CD4-positive, alpha-beta memory T cell (primary cell): Measurements from ENCODE around the gene NR1D1. TPM values are rescaled to one million over a fixed set of nuclear protein-coding genes. Genes with fewer than 3 reads are reported as not detected.

Experiments
- CTCF ChIA-PET: fragments of 350-600 bp; sonication (Branson Sonifier 250); formaldehyde crosslinking; loops from one replicate; lab custom pipeline; 2021; ENCODE audit warnings: inconsistent platforms; ENCODE audit not compliant: partially characterized antibody; lab: Charles Lee
- POLR2A ChIA-PET: fragments of 350-600 bp; sonication (Branson Sonifier 250); formaldehyde crosslinking; loops from one replicate; lab custom pipeline; 2021; ENCODE audit not compliant: partially characterized antibody; lab: Charles Lee
- DNase-seq, 5 donors: peaks; one replicate each; pipeline versions ENCODE4 v3.0.0 to v3.0.0-alpha.2; 2020 to 2022; ENCODE audit warnings: mixed read lengths in 1 of 5
- H3K27ac ChIP-seq: one replicate; pipeline ENCODE4 v1.7.0; 2013; ENCODE audit warnings: low read depth, low read length
- H3K27me3 ChIP-seq: 2 replicates; pipeline ENCODE4 v1.7.0; 2013; ENCODE audit warnings: mild to moderate bottlenecking, low read length, moderate library complexity; ENCODE audit not compliant: insufficient read depth
- H3K36me3 ChIP-seq: 2 replicates; pipeline ENCODE4 v1.7.0; 2013; ENCODE audit warnings: mild to moderate bottlenecking, low read length, moderate library complexity; ENCODE audit not compliant: insufficient read depth
- H3K4me1 ChIP-seq: 2 replicates; pipeline ENCODE4 v1.7.0; 2013; ENCODE audit warnings: mild to moderate bottlenecking, low read length, moderate library complexity; ENCODE audit not compliant: insufficient read depth
- H3K4me3 ChIP-seq, 2 donors: one replicate each; pipeline ENCODE4 v1.7.0; 2013; ENCODE audit warnings: low read length in 2 of 2, mild to moderate bottlenecking in 1 of 2
- H3K9me3 ChIP-seq, 2 donors: one replicate each; pipeline ENCODE4 v1.7.0; 2013; ENCODE audit warnings: low read length in 2 of 2, control low read depth in 1 of 2; ENCODE audit not compliant: control insufficient read depth in 1 of 2
- H3K27ac Mint-ChIP-seq, 7 donors: one replicate each; pipeline ENCODE4 v1.8.0; 2020 to 2021; ENCODE audit warnings: mixed read lengths in 7 of 7, mild to moderate bottlenecking in 6 of 7, inconsistent platforms in 3 of 7, moderate library complexity in 3 of 7
- H3K27me3 Mint-ChIP-seq, 2 donors: one replicate each; pipeline ENCODE4 v1.8.0; 2020 to 2021; ENCODE audit warnings: mixed read lengths in 2 of 2
- H3K36me3 Mint-ChIP-seq, 2 donors: one replicate each; pipeline ENCODE4 v1.8.0; 2020 to 2021; ENCODE audit warnings: mixed read lengths in 2 of 2, inconsistent platforms in 1 of 2, mild to moderate bottlenecking in 1 of 2
- H3K4me1 Mint-ChIP-seq, 4 donors: one replicate each; pipeline ENCODE4 v1.8.0; 2020 to 2021; ENCODE audit warnings: mixed read lengths in 4 of 4, mild to moderate bottlenecking in 1 of 4
- H3K4me3 Mint-ChIP-seq, 8 donors: one replicate each; pipeline ENCODE4 v1.8.0; 2020 to 2021; ENCODE audit warnings: mixed read lengths in 8 of 8, mild to moderate bottlenecking in 7 of 8, moderate library complexity in 6 of 8, inconsistent platforms in 3 of 8
- H3K9me3 Mint-ChIP-seq, 8 donors: one replicate each; pipeline ENCODE4 v1.8.0; 2020 to 2021; ENCODE audit warnings: mixed read lengths in 8 of 8, mild to moderate bottlenecking in 5 of 8, inconsistent platforms in 3 of 8, moderate library complexity in 1 of 8
- intact Hi-C: fragments of 100-400 bp; cut with micrococcal nuclease; formaldehyde crosslinking; loops from one replicate; pipeline ENCODE4 v1.15.1; 2023
- polyA plus RNA-seq, 2 donors: library from polyadenylated mRNA; unstranded; fragments of 300-500 nt; fragmentation: Illumina TruSeq; gene quantifications; one replicate each; pipeline ENCODE4 v1.2.3, GENCODE V29; 2021
- total RNA-seq, 2 experiments: library from RNA; stranded (reverse); gene quantifications; one replicate each; pipeline ENCODE4 v1.2.3, GENCODE V29; 2021

NR1D1 gene
- total and polyA plus RNA-seq, 4 experiments from 2014 or later, result 5.7 to 15.1 (median 13.6) TPM

GRCh38 chr17:40097931-40098845, 2.2 kb downstream of the NR1D1 start:
- Histone ChIP-seq H3K36me3 (peaks cover 20% of the 10 kb centered on the region), H3K4me3 (peak overlapping the region; percentile 13 to 35), H3K9me3 (no peaks in the 10 kb centered on the region), H3K4me1 (peaks cover 88% of the 10 kb centered on the region), H3K27ac (peak overlapping the region; percentile 92), H3K27me3 (no peaks in the 10 kb centered on the region)
- DNase-seq, result peak in 1 of 5 donors; percentile 53
- H3K27ac Mint-ChIP-seq, result peak overlapping the region; percentile 86 to 99 (median 95)
- peaks cover 36 to 38% of the 10 kb centered on the region in 2 donors for H3K36me3 Mint-ChIP-seq
- no peaks in the 10 kb centered on the region for H3K9me3 Mint-ChIP-seq
- intact Hi-C loops, result no loop called here
- H3K4me3 Mint-ChIP-seq, result peak overlapping the region; percentile 80 to 99 (median 98)
- peaks cover 60 to 93% (median 78%) of the 10 kb centered on the region in 4 donors for H3K4me1 Mint-ChIP-seq
- POLR2A ChIA-PET, result interaction anchor here (0.7 to 16.2 kb wide), 21 partner anchors 9 to 1590 kb away, joined by 3 to 494 read pairs (median 5); partner anchors contain the start of genes CASC3, EIF1, MED24 and MSL1
- CTCF ChIA-PET, result interaction anchor here (0.9 to 21.9 kb wide), 8 partner anchors 9 to 85 kb away, joined by 3 to 543 read pairs (median 8); partner anchors contain the start of genes CASC3 and THRA
- H3K27me3 Mint-ChIP-seq, result no peaks in the 10 kb centered on the region

GRCh38 chr17:40097087-40097486, 3.3 kb downstream of the NR1D1 start:
- intact Hi-C loops, result no loop called here

DNA sequence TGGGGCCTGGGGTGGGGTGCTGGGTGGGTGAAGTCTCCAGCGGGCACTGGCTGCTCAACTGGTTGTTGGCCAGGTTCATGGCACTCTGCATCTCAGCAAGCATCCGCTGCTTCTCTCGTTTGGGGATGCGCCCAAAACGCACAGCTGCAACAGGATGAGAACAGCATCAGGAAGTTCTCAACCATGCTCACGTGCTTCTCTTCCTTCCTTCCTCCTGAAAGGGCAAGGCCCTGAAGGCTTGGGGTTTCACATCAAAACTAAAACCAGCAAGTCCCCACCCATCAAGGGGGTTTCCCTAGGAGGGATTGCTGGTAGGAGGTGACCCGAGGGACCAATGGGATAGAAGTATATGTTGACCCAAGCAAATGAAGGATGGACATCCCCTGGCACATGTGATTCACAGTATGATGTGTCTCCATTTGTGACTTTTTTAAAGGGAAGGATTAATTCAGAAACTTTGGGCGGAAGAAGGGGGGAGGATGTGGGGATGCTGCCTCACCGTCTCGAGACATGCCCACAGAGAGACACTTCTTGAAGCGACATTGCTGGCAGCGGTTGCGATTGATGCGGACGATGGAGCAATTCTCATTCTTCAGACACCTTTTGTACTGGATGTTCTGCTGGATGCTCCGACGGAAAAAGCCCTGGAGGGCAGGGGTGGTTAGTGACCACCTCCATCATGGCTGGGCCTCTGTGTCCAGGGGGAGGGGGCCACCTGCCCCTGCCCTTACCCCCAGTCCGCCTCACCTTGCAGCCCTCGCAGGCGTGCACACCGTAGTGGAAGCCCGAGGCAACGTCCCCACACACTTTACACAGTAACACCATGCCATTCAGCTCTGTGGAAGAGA, 4.2 kb downstream of the NR1D1 start:
- H3K27me3 ChIP-seq, result no peaks in the 10 kb centered on the region
- Mint-ChIP-seq H3K9me3 (no peaks in the 10 kb centered on the region), H3K4me3 (peak overlapping the region; percentile 80 to 99 (median 92)), H3K27ac (peak overlapping the region; percentile 86 to 99 (median 95)), H3K36me3 (peaks cover 36 to 48% of the 10 kb centered on the region in 2 donors), H3K27me3 (no peaks in the 10 kb centered on the region), H3K4me1 (peaks cover 54 to 81% (median 67%) of the 10 kb centered on the region in 4 donors)
- POLR2A ChIA-PET, result interaction anchor here (0.6 to 16.2 kb wide), 15 partner anchors 9 to 451 kb away, joined by 3 to 494 read pairs (median 6); partner anchors contain the start of genes CASC3, MED24, MSL1 and THRA
- H3K4me3 ChIP-seq, result peak overlapping the region; percentile 43 to 65
- intact Hi-C loops, result loop anchor here (1.0 kb wide), 1 partner anchor 44 kb away; the partner anchor contains the start of gene CASC3
- peak overlapping the region; percentile 92 for H3K27ac ChIP-seq
- DNase-seq, result peak; percentile 91 to 99 (median 97)
- CTCF ChIA-PET, result interaction anchor here (0.6 to 21.9 kb wide), 7 partner anchors 11 to 67 kb away, joined by 3 to 543 read pairs (median 9); partner anchors contain the start of gene THRA
- peaks cover 25% of the 10 kb centered on the region for H3K36me3 ChIP-seq
- peaks cover 74% of the 10 kb centered on the region for H3K4me1 ChIP-seq
- no peaks in the 10 kb centered on the region for H3K9me3 ChIP-seq

More at GRCh38 chr17:40097087-40097486, 3.3 kb downstream of the NR1D1 start:
- ChIA-PET CTCF (interaction anchor here (1.4 to 21.9 kb wide), 4 partner anchors 10 to 29 kb away, joined by 3 to 543 read pairs (median 132); partner anchors contain the start of gene THRA), POLR2A (interaction anchor here (1.1 to 16.2 kb wide), 7 partner anchors 11 to 122 kb away, joined by 6 to 494 read pairs (median 69); partner anchors contain the start of genes CASC3, MED24, MSL1 and THRA)
- peaks cover 60 to 87% (median 72%) of the 10 kb centered on the region in 4 donors for H3K4me1 Mint-ChIP-seq
- Histone ChIP-seq H3K27ac (peak overlapping the region; percentile 92), H3K9me3 (no peaks in the 10 kb centered on the region), H3K27me3 (no peaks in the 10 kb centered on the region), H3K36me3 (peaks cover 25% of the 10 kb centered on the region), H3K4me3 (peak overlapping the region; percentile 34 to 65), H3K4me1 (peaks cover 82% of the 10 kb centered on the region)
- H3K4me3 Mint-ChIP-seq, result peak overlapping the region in 7 of 8 donors; percentile 48 to 99 (median 97)
- no peaks in the 10 kb centered on the region for H3K27me3 Mint-ChIP-seq
- H3K36me3 Mint-ChIP-seq, result peaks cover 36 to 43% of the 10 kb centered on the region in 2 donors
- peak overlapping the region; percentile 86 to 99 (median 95) for H3K27ac Mint-ChIP-seq
- H3K9me3 Mint-ChIP-seq, result no peaks in the 10 kb centered on the region
- DNase-seq, result peak in 1 of 5 donors; percentile 43

GRCh38 chr17:40095351-40095943, 4.9 kb downstream of the NR1D1 start:
- Mint-ChIP-seq H3K27ac (peak overlapping the region; percentile 86 to 99 (median 95)), H3K9me3 (no peaks in the 10 kb centered on the region), H3K36me3 (peaks cover 36 to 52% of the 10 kb centered on the region in 2 donors), H3K4me3 (peak overlapping the region; percentile 80 to 99 (median 92)), H3K4me1 (peaks cover 48 to 75% (median 61%) of the 10 kb centered on the region in 4 donors), H3K27me3 (no peaks in the 10 kb centered on the region)
- Histone ChIP-seq H3K27ac (peak overlapping the region; percentile 92), H3K4me3 (peak overlapping the region in 1 of 2 donors; percentile 43), H3K4me1 (peaks cover 66% of the 10 kb centered on the region), H3K27me3 (no peaks in the 10 kb centered on the region), H3K9me3 (no peaks in the 10 kb centered on the region), H3K36me3 (peaks cover 25% of the 10 kb centered on the region)
- POLR2A ChIA-PET, result interaction anchor here (0.9 to 16.2 kb wide), 13 partner anchors 9 to 452 kb away, joined by 3 to 494 read pairs (median 9); partner anchors contain the start of genes CASC3, MED24, MSL1 and THRA
- intact Hi-C loops, result no loop called here
- CTCF ChIA-PET, result interaction anchor here (1.0 to 13.8 kb wide), 4 partner anchors 10 to 66 kb away, joined by 4 to 217 read pairs (median 12); no protein-coding TSS in a partner anchor
- peak in 1 of 5 donors; percentile 48 for DNase-seq

GRCh38 chr17:40094874-40095273, 5.5 kb downstream of the NR1D1 start:
- peaks cover 49 to 71% (median 58%) of the 10 kb centered on the region in 4 donors for H3K4me1 Mint-ChIP-seq
- peak overlapping the region; percentile 52 to 99 (median 95) for H3K27ac Mint-ChIP-seq
- peaks cover 36 to 56% of the 10 kb centered on the region in 2 donors for H3K36me3 Mint-ChIP-seq
- H3K27me3 Mint-ChIP-seq, result no peaks in the 10 kb centered on the region
- H3K27ac ChIP-seq, result peak overlapping the region; percentile 92
- H3K36me3 ChIP-seq, result peaks cover 25% of the 10 kb centered on the region
- H3K4me3 Mint-ChIP-seq, result peak overlapping the region in 6 of 8 donors; percentile 17 to 99 (median 83)
- ChIA-PET CTCF (interaction anchor here (1.0 to 13.8 kb wide), 5 partner anchors 9 to 66 kb away, joined by 4 to 217 read pairs (median 9); no protein-coding TSS in a partner anchor), POLR2A (interaction anchor here (1.0 to 16.2 kb wide), 9 partner anchors 10 to 97 kb away, joined by 3 to 494 read pairs (median 9); partner anchors contain the start of genes CASC3, MED24, MSL1 and THRA)
- no peaks in the 10 kb centered on the region for H3K27me3 ChIP-seq
- H3K9me3 Mint-ChIP-seq, result no peaks in the 10 kb centered on the region
- intact Hi-C loops, result no loop called here
- H3K9me3 ChIP-seq, result no peaks in the 10 kb centered on the region
- peaks cover 63% of the 10 kb centered on the region for H3K4me1 ChIP-seq
- DNase-seq, result no peak
- H3K4me3 ChIP-seq, result no peak overlapping the region
